ENCODE results near the gene SCNM1.

DNA sequence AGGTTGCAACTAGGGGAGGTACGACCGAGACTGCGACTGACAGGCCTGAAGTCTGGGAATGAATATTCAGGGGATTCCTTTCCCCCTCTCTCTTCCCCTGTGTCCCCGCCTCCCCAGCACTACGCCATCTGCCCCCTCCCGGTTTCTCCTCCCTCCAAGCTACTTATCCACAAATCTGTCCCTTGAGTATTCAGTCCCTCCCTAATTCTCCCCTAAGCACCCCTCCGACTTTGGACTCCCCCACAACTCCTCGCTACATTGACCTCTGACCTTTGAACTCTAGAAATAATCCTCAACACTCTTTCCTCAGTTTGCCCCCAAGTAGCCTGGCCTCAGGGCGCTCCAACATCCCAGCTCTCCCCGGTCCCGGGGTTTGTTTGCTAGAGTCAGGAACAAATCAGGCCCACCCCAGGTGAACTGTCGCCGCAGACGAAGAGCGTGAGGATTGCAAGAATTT lies 635 bp upstream of the SCNM1 start:
- TF ChIP-seq, protein P1, sequence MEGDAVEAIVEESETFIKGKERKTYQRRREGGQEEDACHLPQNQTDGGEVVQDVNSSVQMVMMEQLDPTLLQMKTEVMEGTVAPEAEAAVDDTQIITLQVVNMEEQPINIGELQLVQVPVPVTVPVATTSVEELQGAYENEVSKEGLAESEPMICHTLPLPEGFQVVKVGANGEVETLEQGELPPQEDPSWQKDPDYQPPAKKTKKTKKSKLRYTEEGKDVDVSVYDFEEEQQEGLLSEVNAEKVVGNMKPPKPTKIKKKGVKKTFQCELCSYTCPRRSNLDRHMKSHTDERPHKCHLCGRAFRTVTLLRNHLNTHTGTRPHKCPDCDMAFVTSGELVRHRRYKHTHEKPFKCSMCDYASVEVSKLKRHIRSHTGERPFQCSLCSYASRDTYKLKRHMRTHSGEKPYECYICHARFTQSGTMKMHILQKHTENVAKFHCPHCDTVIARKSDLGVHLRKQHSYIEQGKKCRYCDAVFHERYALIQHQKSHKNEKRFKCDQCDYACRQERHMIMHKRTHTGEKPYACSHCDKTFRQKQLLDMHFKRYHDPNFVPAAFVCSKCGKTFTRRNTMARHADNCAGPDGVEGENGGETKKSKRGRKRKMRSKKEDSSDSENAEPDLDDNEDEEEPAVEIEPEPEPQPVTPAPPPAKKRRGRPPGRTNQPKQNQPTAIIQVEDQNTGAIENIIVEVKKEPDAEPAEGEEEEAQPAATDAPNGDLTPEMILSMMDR (IDR thresholded peaks at IDR 0.05; ENCODE audit: poor library complexity, severe bottlenecking): no peak
- TF ChIP-seq RAD21 (conservative IDR thresholded peaks at IDR 0.05): no peak
- no peak for TF ChIP-seq EZH2 (IDR thresholded peaks at IDR 0.05; ENCODE audit: borderline replicate concordance, insufficient read depth, low read length, poor library complexity, severe bottlenecking)
- no peak for TF ChIP-seq SMC3 (conservative IDR thresholded peaks at IDR 0.05; ENCODE audit: poor library complexity)

Data from neural cell (in vitro differentiated cells).